Measurements from ENCODE around the gene VNN1.

GRCh38 chr6:132663661-132664060, 50.2 kb downstream of the VNN1 start:
- TF ChIP-seq POLR2A (IDR thresholded peaks at IDR 0.05) (no peak), CTCF (IDR thresholded peaks at IDR 0.05) (no peak)
